Amniotic epithelial cell (primary cell): ENCODE data around the gene EMX1.

Source experiments
- DNase-seq: peaks from one replicate; pipeline ENCODE4 v3.0.0-alpha.2; 2010; ENCODE audit warnings: low read depth

The EMX1 gene

DNA sequence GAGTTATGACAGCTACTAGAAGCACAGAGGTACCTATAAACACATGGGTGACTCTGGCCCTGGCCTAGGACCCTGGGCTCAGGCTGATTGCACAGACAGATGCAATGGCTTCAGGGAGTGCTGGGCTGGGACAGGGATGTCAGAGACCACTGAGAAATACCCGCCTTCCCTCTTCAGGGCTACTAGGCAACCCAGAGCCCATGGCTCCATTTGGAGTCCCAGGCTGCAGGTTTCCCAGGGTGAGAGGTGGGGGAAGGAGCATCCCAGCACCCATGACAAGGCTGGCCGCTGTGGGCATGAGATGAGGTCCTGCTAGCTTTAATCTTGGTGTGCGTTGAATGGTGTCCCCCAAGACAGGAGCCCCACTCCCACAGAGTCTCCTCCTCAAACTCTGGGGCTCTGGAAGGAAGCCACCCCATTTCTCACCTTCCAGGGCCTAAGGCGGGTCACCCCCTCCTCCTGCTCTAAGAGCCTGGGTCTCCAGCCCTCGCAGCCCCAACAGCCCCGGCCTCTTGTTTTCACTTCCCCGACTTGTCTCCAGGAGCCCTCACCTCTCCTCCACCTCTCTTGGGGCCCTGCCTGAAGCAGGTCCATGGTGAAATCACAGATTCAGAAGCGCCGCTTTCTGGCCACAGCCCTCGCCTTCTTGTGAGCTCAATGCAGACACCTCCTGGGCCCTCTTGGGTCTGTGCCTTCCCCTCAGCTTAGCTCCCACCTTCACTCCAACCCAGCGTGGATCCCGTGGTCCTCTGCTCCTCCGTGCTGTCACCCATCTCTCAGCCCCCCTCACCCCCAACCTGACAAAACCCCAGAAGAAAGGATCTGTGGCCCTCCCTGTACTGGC lies 41.4 kb downstream of the EMX1 start:
- no peak for DNase-seq

GRCh38 chr2:72959554-72959953 lies 42.2 kb downstream of the EMX1 start:
- no peak for DNase-seq

DNA sequence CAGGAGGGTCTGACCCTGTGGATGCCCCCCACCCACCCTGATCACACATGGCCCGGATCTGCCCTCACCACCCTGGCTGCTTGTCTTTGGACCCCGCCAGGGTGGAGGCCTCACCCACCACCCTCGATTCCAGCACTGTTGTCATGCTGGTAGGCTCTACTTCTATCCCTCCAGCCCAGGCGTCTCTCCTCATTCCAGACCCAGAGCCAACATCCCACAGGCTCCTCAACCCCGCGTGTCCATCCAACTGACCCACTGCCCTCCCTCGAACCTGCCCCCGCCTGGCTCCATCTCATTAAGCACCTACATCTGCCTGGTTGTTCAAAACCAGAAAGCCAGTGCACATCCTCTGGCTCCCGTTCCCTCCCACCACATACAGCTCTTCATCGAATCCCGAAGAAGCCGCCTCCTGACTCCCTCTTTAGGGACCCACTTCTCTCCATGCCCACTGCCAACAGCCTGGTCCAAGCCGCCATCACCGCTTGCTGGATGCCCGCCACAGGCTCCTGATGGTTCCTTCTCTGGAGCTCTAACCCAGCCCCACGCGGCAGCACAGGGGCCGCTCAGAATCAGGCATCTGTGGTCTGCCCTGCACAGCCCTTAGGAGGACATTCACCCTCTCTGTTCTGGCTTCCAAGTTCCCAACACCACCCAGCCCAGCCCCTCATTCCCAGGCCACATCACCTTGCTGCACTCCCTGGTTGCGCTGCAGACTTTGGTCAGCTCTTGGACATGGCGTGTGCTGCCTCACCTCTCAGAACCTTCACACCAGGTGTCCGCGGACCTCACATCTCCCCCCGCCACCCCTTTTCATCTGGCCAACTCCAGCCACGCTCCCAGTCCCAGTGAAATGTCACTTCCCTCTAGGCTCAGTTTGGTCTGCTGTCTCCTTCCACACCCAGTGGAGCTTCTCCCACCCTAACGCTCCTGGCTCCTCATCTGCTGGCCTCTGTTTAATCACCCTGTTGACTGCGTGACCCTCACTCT lies 43.0 kb downstream of the EMX1 start:
- DNase-seq, result no peak

GRCh38 chr2:72961036-72961720 lies 43.9 kb downstream of the EMX1 start:
- DNase-seq, result no peak

- peak; percentile 14 for DNase-seq
Measured at GRCh38 chr2:72961853-72962468, 44.6 kb downstream of the EMX1 start.

- DNase-seq, result no peak
Measured at GRCh38 chr2:72962911-72963310, 45.6 kb downstream of the EMX1 start.

GRCh38 chr2:72963423-72964145 lies 46.3 kb downstream of the EMX1 start:
- DNase-seq, result peak; percentile 19

DNA sequence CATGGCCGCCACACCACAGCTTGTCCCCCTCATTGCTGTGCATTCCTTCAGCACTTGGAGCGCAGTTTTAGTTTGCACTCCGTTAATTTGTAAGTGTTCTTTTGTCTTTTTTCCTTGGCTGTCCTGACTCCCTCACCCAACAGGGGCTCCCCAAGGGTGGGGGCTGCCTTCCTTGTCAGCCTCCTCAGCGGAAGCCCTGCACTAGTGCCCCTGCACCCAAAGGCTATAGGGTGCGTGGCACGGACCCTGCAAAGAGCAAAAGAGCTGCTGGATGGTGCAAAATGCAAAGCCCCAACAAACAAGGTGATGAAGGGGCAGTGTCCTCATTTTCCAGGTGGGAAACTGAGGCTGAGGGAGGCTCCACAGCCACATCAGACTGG lies 46.8 kb downstream of the EMX1 start:
- DNase-seq, result no peak

DNA sequence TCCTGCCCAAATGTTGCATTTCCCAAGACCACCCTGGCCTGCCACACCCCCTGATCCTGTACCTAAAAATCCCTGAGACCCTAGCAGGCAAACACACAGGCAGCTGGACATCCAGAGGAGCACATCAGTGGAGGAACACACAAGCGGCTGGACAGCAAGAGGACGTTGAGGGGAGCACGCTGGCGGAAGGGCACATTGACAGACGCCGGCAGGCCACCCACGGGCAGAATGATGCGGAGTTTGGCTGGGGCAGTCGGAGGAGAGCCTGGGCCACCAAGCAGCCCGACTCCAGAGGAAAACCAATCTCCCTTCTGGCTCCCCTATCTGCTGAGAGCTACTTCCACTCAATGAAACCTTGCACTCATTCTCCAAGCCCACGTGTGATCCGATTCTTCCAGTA lies 47.7 kb downstream of the EMX1 start:
- DNase-seq, result no peak

DNA sequence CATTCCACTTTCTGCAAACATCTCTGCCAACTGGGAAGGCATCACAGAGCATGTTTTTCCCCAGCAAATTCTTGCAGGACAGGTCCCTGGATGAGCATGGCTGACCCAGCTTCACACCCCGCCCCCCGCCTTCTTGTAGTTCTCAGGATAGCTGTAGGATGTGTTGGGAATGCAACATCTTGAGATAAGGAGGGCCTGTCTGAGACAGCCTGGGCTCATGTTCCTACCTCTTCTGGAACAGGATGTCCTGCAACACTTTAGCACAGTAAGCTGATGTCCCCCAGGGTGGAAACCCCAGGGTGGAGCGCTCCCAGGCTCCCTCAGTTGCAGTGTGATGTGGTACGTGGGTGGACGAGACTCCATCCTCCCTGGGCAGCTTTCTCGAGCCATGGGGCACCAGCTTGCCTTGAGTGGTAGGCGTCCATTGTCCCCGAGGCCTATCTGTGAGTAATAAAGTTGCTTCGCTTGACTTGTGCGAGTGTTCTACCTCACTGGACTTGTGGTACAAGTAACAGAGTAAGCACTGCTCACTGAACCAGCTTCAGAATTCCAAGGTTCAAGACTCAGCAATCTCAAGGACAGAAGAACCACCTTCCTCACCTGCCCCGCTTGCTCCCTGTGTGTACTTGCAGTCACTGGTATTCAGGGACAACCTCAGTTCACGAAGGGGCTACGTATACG lies 48.6 kb downstream of the EMX1 start:
- peak; percentile 55 for DNase-seq

DNA sequence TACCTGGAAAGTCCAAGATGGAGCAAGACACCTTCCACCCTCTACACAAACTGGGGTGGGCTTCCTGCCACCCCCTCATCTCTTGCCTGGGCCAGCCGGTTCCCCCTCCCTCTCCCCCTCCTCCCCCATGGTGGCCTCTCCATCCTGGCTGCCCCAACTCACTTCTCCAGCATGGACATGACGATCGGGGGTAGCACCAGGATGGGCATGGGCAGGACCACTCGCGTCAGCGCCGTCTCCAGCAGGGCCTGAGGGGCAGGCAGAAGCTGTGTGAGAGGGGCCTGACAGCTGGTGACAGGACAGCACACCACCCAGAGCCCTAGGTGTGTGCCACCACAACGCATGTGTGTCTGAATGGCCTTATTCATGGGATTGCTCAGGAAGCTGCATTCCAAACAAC lies 51.0 kb downstream of the EMX1 start:
- no peak for DNase-seq

GRCh38 chr2:72969706-72970105 lies 52.4 kb downstream of the EMX1 start:
- DNase-seq, result no peak

- DNase-seq, result no peak
Measured at GRCh38 chr2:72971036-72971435, 53.7 kb downstream of the EMX1 start.

GRCh38 chr2:72972352-72973136 lies 55.2 kb downstream of the EMX1 start:
- no peak for DNase-seq

DNA sequence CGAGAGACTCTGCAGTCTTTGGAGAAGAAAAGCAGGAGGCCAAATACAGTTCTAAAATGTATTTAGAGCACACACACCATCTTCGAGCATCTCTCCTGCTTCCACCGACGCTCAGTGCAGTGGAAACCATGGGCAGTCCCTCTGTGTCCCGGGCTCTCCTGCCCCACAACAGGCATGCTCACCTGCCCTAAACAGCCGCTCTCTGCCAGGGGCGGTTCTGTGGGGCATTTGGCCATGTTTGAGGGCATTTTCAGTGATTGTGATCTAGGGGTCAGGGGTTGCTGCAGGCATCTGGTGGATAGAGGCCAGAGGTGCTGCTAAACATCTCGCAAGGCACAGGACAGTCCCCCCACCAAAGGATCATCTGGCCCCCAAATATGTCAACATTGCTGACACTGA lies 55.8 kb downstream of the EMX1 start:
- DNase-seq, result no peak

DNA sequence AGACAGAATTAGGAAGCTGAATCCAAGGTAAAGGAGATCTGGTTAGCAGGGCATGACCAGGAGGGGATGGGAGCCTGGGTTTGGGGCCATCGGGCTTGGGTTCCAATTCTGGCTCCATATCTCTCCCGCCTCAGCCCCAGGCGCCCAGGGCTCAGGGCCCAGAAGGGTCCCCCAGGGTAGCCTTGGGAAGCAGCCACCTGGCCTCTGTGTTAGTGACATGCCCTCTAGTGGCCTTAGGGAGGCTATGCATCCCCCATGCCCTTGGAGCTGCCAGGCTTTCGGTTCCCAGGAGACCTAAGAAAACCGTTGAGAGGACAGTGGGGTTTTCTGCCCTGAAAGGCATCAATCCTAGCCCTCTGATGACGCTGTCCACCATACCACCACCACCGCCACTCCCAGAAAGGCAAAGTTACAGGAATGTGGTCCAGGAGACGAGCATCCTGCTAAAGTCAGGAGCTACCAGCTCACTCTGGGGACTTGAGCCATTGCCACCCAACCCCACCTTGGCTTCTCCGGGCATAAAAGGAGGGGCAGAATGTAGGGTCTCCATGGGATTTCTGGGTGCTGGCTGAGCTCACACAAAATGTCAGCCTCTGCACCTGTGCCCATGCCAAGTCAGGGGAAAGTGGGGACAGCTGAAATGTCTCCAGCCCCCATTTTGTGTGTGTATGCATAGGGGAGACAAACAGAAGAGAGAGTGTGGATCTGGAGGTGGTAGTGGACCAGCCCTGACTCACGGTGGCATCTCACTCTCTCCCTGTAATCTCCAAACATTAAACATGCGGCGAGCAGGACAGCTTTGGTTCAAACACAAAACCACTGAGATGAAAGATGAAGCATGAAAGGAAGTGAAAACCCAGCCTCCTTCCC lies 56.5 kb downstream of the EMX1 start:
- DNase-seq, result peak; percentile 49

- DNase-seq, result no peak
Measured at GRCh38 chr2:72974436-72974754, 57.1 kb downstream of the EMX1 start.

DNA sequence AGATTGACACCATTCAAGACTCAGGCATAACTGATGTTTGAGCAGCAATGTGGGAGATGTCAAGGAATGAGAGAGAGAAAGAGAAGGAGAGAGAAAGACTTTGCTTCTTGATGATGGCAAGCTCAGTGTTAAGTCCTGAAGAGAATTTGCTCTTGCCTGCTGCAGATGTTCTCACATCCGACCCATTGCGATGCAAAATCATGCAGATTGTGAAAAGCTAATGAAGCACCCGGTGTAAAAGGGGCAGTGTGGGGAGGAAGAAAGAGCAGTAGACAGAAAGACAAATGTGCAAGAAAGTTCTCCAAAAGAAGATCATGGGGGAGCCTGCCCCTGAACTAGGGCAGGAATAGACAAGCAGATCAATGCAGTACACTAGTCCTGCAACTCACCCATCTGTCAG lies 57.7 kb downstream of the EMX1 start:
- DNase-seq, result no peak

- no peak for DNase-seq
Measured at GRCh38 chr2:72979896-72980295, 62.6 kb downstream of the EMX1 start.
